CD8-positive, alpha-beta memory T cell (primary cell): ENCODE results near the gene OARD1. TPM values are rescaled to one million over a fixed set of nuclear protein-coding genes. Genes with fewer than 3 reads are reported as not detected.

Experiments
- CTCF ChIA-PET: fragments of 350-600 bp; sonication (Branson Sonifier 250); formaldehyde crosslinking; loops from one replicate; lab custom pipeline; 2021; ENCODE audit warnings: antibody characterized with exemption; lab: Charles Lee
- POLR2A ChIA-PET: fragments of 350-600 bp; sonication (Branson Sonifier 250); formaldehyde crosslinking; loops from one replicate; lab custom pipeline; 2021; ENCODE audit warnings: antibody characterized with exemption; lab: Charles Lee
- DNase-seq, 5 donors: peaks; one replicate each; pipeline versions ENCODE4 v3.0.0 to v3.0.0-alpha.2; 2020 to 2022; ENCODE audit warnings: mixed read lengths in 1 of 5
- H3K27ac ChIP-seq: one replicate; pipeline ENCODE4 v1.7.0; 2013; ENCODE audit warnings: low read depth, mild to moderate bottlenecking, low read length, moderate library complexity
- H3K27me3 ChIP-seq: 2 replicates; pipeline ENCODE4 v1.7.0; 2013; ENCODE audit warnings: low read length, mild to moderate bottlenecking; ENCODE audit not compliant: insufficient read depth, poor library complexity, severe bottlenecking
- H3K36me3 ChIP-seq: 2 replicates; pipeline ENCODE4 v1.7.0; 2013; ENCODE audit warnings: mild to moderate bottlenecking, low read length, moderate library complexity; ENCODE audit not compliant: insufficient read depth
- H3K4me1 ChIP-seq: 2 replicates; pipeline ENCODE4 v1.7.0; 2013; ENCODE audit warnings: mild to moderate bottlenecking, low read length, moderate library complexity; ENCODE audit not compliant: insufficient read depth
- H3K4me3 ChIP-seq: 2 replicates; pipeline ENCODE4 v1.7.0; 2013; ENCODE audit warnings: mild to moderate bottlenecking, low read length
- H3K9me3 ChIP-seq: 2 replicates; pipeline ENCODE4 v1.7.0; 2013; ENCODE audit warnings: mild to moderate bottlenecking, low read length
- H3K27ac Mint-ChIP-seq, 8 donors: one replicate each; pipeline ENCODE4 v1.8.0; 2020 to 2021; ENCODE audit warnings: mixed read lengths in 8 of 8, mild to moderate bottlenecking in 6 of 8, inconsistent platforms in 3 of 8, moderate library complexity in 3 of 8
- H3K27me3 Mint-ChIP-seq, 2 donors: one replicate each; pipeline ENCODE4 v1.8.0; 2020 to 2021; ENCODE audit warnings: mixed read lengths in 2 of 2, mild to moderate bottlenecking in 1 of 2, moderate library complexity in 1 of 2
- H3K36me3 Mint-ChIP-seq, 3 donors: one replicate each; pipeline ENCODE4 v1.8.0; 2020 to 2021; ENCODE audit warnings: mixed read lengths in 3 of 3, inconsistent platforms in 1 of 3, mild to moderate bottlenecking in 1 of 3
- H3K4me1 Mint-ChIP-seq, 3 donors: one replicate each; pipeline ENCODE4 v1.8.0; 2020 to 2021; ENCODE audit warnings: mixed read lengths in 3 of 3, inconsistent platforms in 1 of 3, mild to moderate bottlenecking in 1 of 3
- H3K4me3 Mint-ChIP-seq, 7 donors: one replicate each; pipeline ENCODE4 v1.8.0; 2020 to 2021; ENCODE audit warnings: mixed read lengths in 7 of 7, mild to moderate bottlenecking in 6 of 7, moderate library complexity in 4 of 7, inconsistent platforms in 2 of 7
- H3K9me3 Mint-ChIP-seq, 5 donors: one replicate each; pipeline ENCODE4 v1.8.0; 2020 to 2022; ENCODE audit warnings: mixed read lengths in 5 of 5, mild to moderate bottlenecking in 3 of 5, moderate library complexity in 2 of 5, inconsistent platforms in 1 of 5
- polyA plus RNA-seq: library from polyadenylated mRNA; unstranded; fragments of 300-500 nt; fragmentation: Illumina TruSeq; gene quantifications from one replicate; pipeline ENCODE4 v1.2.3, GENCODE V29; 2021
- total RNA-seq, 2 experiments: library from RNA; stranded (reverse); gene quantifications; one replicate each; pipeline ENCODE4 v1.2.3, GENCODE V29; 2021

OARD1 gene
- total and polyA plus RNA-seq, 3 experiments from 2014 or later = 41.9 to 51.1 (median 42.9) TPM

DNA sequence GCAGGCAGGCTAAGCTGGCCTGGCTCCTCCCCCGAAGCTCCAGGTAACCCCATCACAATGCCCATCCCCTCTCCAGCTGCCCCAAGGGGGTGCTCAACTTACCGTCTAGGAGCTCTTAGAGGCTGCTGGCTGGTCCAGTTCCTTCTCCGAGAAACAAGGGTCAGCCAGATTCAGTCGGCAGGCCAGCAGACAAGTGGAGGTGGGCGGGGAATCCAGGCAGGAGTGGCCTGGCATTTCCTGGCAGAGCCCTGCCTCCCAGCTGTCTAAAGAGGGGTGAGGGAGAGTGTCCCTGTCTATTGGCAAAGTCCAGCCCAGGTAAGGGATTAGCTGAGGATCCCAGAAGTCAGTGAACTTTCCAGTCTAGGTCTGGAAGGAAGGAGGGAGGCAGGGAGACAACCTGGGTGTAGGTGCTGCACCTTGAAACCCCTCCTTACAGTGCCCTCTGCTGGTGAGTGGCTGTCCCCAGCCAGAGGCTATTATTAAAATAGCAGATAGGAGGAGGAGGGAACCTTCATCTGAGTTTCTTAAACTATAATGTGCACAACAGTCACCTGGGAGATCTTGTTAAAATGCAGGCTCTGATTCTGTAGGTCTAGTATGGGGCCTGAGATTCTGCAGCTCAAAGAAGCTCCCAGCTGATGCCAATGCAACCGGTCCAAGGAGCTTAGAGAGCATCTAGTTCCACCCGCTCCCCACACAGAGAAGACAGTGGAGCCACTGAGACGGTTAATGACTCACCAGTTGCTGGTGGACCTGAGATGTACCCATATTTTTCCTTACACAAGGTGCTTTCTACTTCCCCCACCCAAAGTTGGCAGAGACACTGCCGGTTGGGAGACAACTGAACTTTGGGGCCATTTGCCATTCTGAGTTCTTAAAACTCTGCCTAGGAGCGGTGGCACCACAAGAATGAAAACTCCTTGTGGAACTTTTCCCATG lies 32.8 kb downstream of the OARD1 start, which contains the start of gene UNC5CL:
TSS of gene UNC5CL (minus strand) at position 162 of the 939 bp plus-strand sequence. CDS start 4,147 bp downstream, outside the sequence.
- H3K27me3 Mint-ChIP-seq = peaks cover 0 to 2% of the 10 kb centered on the region in 2 donors
- peaks cover 0 to 11% (median 5%) of the 10 kb centered on the region in 3 donors for H3K36me3 Mint-ChIP-seq
- POLR2A ChIA-PET = no interaction called here
- no peak within 1 kb of the TSS for H3K27ac Mint-ChIP-seq
- H3K4me1 Mint-ChIP-seq = no peaks in the 10 kb centered on the region
- H3K27me3 ChIP-seq = no peaks in the 10 kb centered on the region
- H3K4me3 ChIP-seq = no peak within 1 kb of the TSS
- no peak within 1 kb of the TSS for H3K27ac ChIP-seq
- no peaks in the 10 kb centered on the region for H3K9me3 Mint-ChIP-seq
- CTCF ChIA-PET = interaction anchor here (1.0 to 3.0 kb wide), 7 partner anchors 10 to 58 kb away, joined by 3 to 44 read pairs (median 5); no protein-coding TSS in a partner anchor
- no peaks in the 10 kb centered on the region for H3K9me3 ChIP-seq
- peak within 1 kb of the TSS in 1 of 7 donors; percentile 3 for H3K4me3 Mint-ChIP-seq
- H3K36me3 ChIP-seq = no peaks in the 10 kb centered on the region
- DNase-seq = peak; percentile 18 to 61 (median 24)
- no peaks in the 10 kb centered on the region for H3K4me1 ChIP-seq

DNA sequence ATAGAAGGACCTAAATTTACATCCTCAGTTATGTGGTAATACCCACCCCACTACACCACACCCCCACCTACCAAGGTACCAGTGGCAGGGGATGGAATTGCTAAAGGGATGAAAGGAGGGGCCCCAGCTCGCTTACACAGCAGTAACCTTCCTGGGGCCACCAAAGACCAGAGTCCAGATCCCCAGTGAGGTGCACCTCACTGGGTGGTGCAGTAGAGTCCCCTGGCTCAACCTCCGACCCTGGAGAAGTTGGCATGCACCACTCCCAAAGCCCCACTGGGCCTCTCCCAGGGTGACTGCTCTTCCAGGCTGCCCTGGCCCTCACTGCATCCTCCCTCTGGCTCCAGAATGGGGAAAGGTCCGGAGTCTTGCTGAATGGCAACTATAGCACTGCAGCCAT lies 34.0 kb downstream of the OARD1 start:
- ChIA-PET POLR2A (no interaction called here), CTCF (interaction anchor here (0.9 to 3.0 kb wide), 2 partner anchors 10 to 11 kb away, joined by 3 to 27 read pairs; no protein-coding TSS in a partner anchor)
- Histone ChIP-seq H3K36me3 (no peaks in the 10 kb centered on the region), H3K4me3 (no peak overlapping the region), H3K4me1 (no peaks in the 10 kb centered on the region), H3K9me3 (no peaks in the 10 kb centered on the region), H3K27me3 (no peaks in the 10 kb centered on the region), H3K27ac (no peak overlapping the region)
- Mint-ChIP-seq H3K4me3 (no peak overlapping the region), H3K4me1 (no peaks in the 10 kb centered on the region), H3K9me3 (no peaks in the 10 kb centered on the region), H3K27ac (no peak overlapping the region), H3K27me3 (peaks cover 0 to 2% of the 10 kb centered on the region in 2 donors), H3K36me3 (peaks cover 0 to 12% (median 7%) of the 10 kb centered on the region in 3 donors)
- DNase-seq = no peak

DNA sequence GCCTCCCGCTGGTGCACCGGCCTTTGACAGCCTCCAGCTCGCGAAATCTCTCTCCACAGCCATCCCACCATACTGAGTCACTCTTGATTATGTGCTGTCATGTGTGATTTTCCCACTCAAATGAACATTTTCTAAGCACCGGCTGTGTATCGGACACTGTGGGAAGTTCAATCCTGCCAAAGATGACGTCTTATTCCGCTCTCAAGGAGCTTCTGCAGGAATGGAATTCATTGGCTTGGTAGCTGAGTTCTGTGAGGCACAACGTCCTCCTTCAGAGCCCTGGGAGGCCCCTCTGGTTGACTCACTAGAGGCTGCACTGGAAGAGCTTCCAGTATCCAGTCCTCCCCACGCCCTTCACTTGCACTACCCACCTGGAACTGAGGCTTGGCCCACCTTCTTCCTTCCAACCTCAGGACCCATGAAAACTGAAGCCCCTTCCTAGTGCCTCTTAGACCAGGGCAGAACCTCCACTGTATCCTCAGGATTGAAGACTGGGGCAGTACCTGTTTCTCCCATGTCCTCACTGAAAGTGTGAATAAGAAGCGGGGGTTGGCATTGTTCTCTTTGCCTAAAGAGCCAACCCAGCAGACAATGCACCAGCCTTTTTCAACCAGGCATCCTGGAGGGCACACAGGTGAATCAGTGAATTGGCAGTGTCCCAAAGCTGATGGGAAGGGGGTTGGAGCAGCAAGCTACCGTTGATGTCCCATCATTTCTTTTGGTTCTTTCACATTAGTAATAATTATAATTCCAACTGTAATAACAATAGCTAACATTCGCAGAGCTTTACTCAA lies 34.9 kb downstream of the OARD1 start:
- no peaks in the 10 kb centered on the region for H3K36me3 ChIP-seq
- POLR2A ChIA-PET = interaction anchor here (1.2 kb wide), 1 partner anchor 9 kb away, joined by 4 read pairs; no protein-coding TSS in a partner anchor
- H3K4me3 ChIP-seq = no peak overlapping the region
- no peaks in the 10 kb centered on the region for H3K27me3 ChIP-seq
- Mint-ChIP-seq H3K4me3 (no peak overlapping the region), H3K4me1 (no peaks in the 10 kb centered on the region), H3K36me3 (peaks cover 0 to 10% (median 7%) of the 10 kb centered on the region in 3 donors), H3K27me3 (peaks cover 0 to 2% of the 10 kb centered on the region in 2 donors), H3K9me3 (no peaks in the 10 kb centered on the region), H3K27ac (peak overlapping the region in 1 of 8 donors; percentile 6)
- no peak overlapping the region for H3K27ac ChIP-seq
- CTCF ChIA-PET = interaction anchor here (0.9 to 3.0 kb wide), 5 partner anchors 9 to 39 kb away, joined by 3 to 27 read pairs (median 3); no protein-coding TSS in a partner anchor
- no peaks in the 10 kb centered on the region for H3K4me1 ChIP-seq
- no peaks in the 10 kb centered on the region for H3K9me3 ChIP-seq
- no peak for DNase-seq

DNA sequence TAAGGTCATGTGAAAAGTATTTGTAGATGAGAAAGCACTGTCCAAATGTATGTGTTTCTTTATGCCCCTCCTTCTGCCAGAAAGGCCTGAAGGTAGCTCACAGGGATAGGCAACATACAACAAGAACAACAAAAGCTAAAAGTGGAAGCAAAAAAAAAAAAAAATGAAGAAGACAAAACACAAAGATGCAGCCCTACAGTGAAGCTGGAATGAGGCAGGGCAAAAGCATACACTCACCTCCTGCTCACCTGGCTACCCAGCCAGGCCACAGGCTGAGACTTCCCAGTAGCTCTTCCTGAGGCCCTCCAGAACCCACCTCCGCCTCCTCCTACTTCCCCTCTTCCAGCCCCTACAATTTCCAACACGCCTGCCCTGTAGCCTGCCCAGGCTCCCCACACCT lies 35.6 kb downstream of the OARD1 start:
- no peak for DNase-seq
- Histone ChIP-seq H3K27ac (no peak overlapping the region), H3K4me3 (no peak overlapping the region), H3K36me3 (no peaks in the 10 kb centered on the region), H3K4me1 (no peaks in the 10 kb centered on the region), H3K27me3 (no peaks in the 10 kb centered on the region), H3K9me3 (no peaks in the 10 kb centered on the region)
- peaks cover 0 to 4% (median 2%) of the 10 kb centered on the region in 3 donors for H3K36me3 Mint-ChIP-seq
- POLR2A ChIA-PET = interaction anchor here (1.2 kb wide), 1 partner anchor 8 kb away, joined by 4 read pairs; no protein-coding TSS in a partner anchor
- no peaks in the 10 kb centered on the region for H3K4me1 Mint-ChIP-seq
- H3K27ac Mint-ChIP-seq = peak overlapping the region in 2 of 8 donors; percentile 6 to 11
- no peak overlapping the region for H3K4me3 Mint-ChIP-seq
- peaks cover 0 to 2% of the 10 kb centered on the region in 2 donors for H3K27me3 Mint-ChIP-seq
- CTCF ChIA-PET = interaction anchor here (1.0 to 3.0 kb wide), 4 partner anchors 8 to 38 kb away, joined by 3 to 27 read pairs (median 4); no protein-coding TSS in a partner anchor
- H3K9me3 Mint-ChIP-seq = no peaks in the 10 kb centered on the region

DNA sequence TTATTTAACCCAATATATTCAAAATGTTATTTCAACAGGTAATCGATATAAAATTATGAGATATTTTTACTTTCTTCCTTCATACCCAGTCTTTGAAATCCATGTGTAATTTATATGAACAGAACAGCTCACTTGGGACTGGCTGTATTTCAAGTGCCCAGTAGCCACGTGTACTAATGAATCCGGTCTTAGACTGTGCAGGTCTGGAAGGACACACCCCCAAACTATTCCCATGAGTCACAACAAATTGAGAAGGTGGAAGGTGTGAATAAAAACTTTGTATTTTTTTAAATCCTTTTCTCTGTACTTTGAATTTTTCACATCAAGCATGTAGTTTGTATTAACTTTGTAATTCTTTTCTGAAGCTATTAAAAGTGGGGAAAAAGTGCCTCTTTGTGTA lies 36.0 kb downstream of the OARD1 start:
- H3K27me3 ChIP-seq = no peaks in the 10 kb centered on the region
- ChIA-PET CTCF (interaction anchor here (1.9 to 3.0 kb wide), 2 partner anchors 8 to 17 kb away, joined by 4 to 27 read pairs; no protein-coding TSS in a partner anchor), POLR2A (interaction anchor here (1.2 kb wide), 1 partner anchor 8 kb away, joined by 4 read pairs; no protein-coding TSS in a partner anchor)
- Mint-ChIP-seq H3K27me3 (peaks cover 0 to 2% of the 10 kb centered on the region in 2 donors), H3K4me3 (no peak overlapping the region), H3K36me3 (peaks cover 0 to 4% (median 2%) of the 10 kb centered on the region in 3 donors), H3K4me1 (peaks cover 0 to under 1% (median 0%) of the 10 kb centered on the region in 3 donors), H3K27ac (peak overlapping the region in 3 of 8 donors; percentile 61 to 79 (median 62)), H3K9me3 (no peaks in the 10 kb centered on the region)
- H3K27ac ChIP-seq = no peak overlapping the region
- no peaks in the 10 kb centered on the region for H3K36me3 ChIP-seq
- H3K4me3 ChIP-seq = no peak overlapping the region
- no peak for DNase-seq
- H3K4me1 ChIP-seq = no peaks in the 10 kb centered on the region
- no peaks in the 10 kb centered on the region for H3K9me3 ChIP-seq

DNA sequence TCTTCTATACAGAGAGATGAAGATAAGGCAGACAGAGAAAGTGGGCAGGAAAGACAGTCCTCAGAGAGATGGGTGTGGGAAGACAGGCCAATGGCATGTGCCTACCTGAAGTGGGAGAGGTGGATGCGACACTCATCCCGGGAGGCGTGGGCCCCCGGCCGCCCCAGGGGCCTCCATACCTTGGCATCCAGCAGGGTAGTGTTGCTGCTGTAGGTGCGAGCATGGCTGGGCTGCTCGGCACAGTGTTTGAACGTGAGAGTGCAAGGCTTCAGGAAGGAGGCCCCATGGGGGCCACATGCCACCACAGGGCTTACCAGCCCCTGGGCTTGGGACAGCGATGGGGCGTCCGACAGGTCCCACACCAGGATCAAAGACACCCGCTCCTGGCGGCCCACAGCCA lies 38.4 kb downstream of the OARD1 start:
- Mint-ChIP-seq H3K27me3 (peaks cover 0 to 2% of the 10 kb centered on the region in 2 donors), H3K4me3 (no peak overlapping the region), H3K9me3 (no peaks in the 10 kb centered on the region), H3K36me3 (peaks cover 0 to 5% (median 4%) of the 10 kb centered on the region in 3 donors), H3K4me1 (peaks cover 6 to 9% (median 7%) of the 10 kb centered on the region in 3 donors), H3K27ac (no peak overlapping the region)
- Histone ChIP-seq H3K27me3 (no peaks in the 10 kb centered on the region), H3K36me3 (no peaks in the 10 kb centered on the region), H3K27ac (no peak overlapping the region), H3K4me1 (peaks cover 6% of the 10 kb centered on the region), H3K9me3 (no peaks in the 10 kb centered on the region), H3K4me3 (no peak overlapping the region)
- POLR2A ChIA-PET = no interaction called here
- CTCF ChIA-PET = no interaction called here
- DNase-seq = no peak

DNA sequence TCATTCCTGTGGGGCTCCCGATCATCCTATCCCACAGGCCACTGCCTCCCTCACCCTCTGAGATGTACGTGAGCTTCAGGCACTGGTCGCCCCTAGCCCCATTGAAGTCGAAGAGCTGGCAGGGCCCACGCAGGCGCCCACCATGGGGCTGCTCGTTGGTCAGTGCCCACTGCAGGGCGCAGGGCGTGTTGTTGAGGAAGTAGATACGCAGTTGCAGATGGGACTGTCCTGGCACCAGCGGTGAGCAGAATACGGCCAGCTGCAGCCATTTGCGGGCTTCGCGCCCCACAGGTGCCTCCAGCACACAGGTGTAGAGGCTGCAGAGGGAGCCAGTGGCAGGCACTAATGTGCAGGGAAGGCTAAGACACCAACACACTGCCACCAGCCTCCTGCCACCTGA lies 39.3 kb downstream of the OARD1 start:
- Mint-ChIP-seq H3K4me1 (peaks cover 11 to 14% (median 12%) of the 10 kb centered on the region in 3 donors), H3K36me3 (peaks cover 0 to 5% (median 4%) of the 10 kb centered on the region in 3 donors), H3K4me3 (no peak overlapping the region), H3K27ac (peak overlapping the region in 2 of 8 donors; percentile 39 to 92), H3K27me3 (peaks cover 0 to 2% of the 10 kb centered on the region in 2 donors), H3K9me3 (no peaks in the 10 kb centered on the region)
- no peaks in the 10 kb centered on the region for H3K36me3 ChIP-seq
- H3K4me1 ChIP-seq = peaks cover 13% of the 10 kb centered on the region
- POLR2A ChIA-PET = no interaction called here
- H3K9me3 ChIP-seq = no peaks in the 10 kb centered on the region
- no peak overlapping the region for H3K4me3 ChIP-seq
- DNase-seq = no peak
- CTCF ChIA-PET = no interaction called here
- H3K27me3 ChIP-seq = no peaks in the 10 kb centered on the region
- H3K27ac ChIP-seq = no peak overlapping the region
